ENCODE measurements around the gene DONSON.

- TF ChIP-seq, protein P1, sequence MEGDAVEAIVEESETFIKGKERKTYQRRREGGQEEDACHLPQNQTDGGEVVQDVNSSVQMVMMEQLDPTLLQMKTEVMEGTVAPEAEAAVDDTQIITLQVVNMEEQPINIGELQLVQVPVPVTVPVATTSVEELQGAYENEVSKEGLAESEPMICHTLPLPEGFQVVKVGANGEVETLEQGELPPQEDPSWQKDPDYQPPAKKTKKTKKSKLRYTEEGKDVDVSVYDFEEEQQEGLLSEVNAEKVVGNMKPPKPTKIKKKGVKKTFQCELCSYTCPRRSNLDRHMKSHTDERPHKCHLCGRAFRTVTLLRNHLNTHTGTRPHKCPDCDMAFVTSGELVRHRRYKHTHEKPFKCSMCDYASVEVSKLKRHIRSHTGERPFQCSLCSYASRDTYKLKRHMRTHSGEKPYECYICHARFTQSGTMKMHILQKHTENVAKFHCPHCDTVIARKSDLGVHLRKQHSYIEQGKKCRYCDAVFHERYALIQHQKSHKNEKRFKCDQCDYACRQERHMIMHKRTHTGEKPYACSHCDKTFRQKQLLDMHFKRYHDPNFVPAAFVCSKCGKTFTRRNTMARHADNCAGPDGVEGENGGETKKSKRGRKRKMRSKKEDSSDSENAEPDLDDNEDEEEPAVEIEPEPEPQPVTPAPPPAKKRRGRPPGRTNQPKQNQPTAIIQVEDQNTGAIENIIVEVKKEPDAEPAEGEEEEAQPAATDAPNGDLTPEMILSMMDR (IDR thresholded peaks at IDR 0.05) = no peak
- no peak for TF ChIP-seq POLR2A (IDR thresholded peaks at IDR 0.05)
- TF ChIP-seq POLR2AphosphoS5 (IDR thresholded peaks at IDR 0.05) = no peak
Observed at GRCh38 chr21:33608559-33608958, 20.1 kb upstream of the DONSON start.

Measured in prostate gland (tissue), 2 donors.